ENCODE data around the gene SCAI. TPM values are rescaled to one million over a fixed set of nuclear protein-coding genes. Genes with fewer than 3 reads are reported as not detected.

The SCAI gene
- total RNA-seq, 4 donors from 2014 or later, result 10.4 to 13.4 (median 12.5) TPM

GRCh38 chr9:124914753-124915405 is 228.4 kb downstream of the SCAI start:
- H3K9me3 ChIP-seq, result no peaks in the 10 kb centered on the region
- H3K27me3 ChIP-seq, result no peaks in the 10 kb centered on the region
- H3K27ac ChIP-seq, result no peak overlapping the region
- H3K36me3 ChIP-seq, result peaks cover 20 to 24% of the 10 kb centered on the region in 2 donors
- TF ChIP-seq CTCF (IDR thresholded peaks at IDR 0.05) (no peak), POLR2A (IDR thresholded peaks at IDR 0.05) (no peak)
- intact Hi-C loops (cut with DNase I), result no loop called here
- DNase-seq, result no peak
- no peaks in the 10 kb centered on the region for H3K4me1 ChIP-seq
- 94 to 97% methylated on average over 5 of the region's 5 CpGs for WGBS, 2 donors
- no peak overlapping the region for H3K4me3 ChIP-seq (replicated peaks in 1 of 3)

DNA sequence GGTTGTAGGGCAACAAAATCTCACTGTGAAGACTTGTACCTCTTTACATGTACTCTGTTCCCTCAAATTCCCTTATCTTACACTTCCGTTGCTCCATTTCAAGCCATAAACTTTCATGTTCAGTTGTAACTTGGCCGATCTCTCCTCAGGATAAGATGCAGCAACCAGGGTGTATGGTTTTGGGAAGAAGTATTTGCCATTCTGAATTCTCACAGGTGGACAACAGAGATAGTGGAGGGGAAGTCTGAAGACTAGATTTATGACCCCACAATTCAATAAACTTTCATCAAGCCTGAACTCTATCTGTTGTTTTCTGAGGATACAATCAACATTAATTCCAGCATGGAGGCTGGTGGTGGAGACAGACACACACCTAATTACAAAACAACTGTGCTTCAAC is 229.9 kb downstream of the SCAI start:
- H3K27me3 ChIP-seq, result no peaks in the 10 kb centered on the region
- TF ChIP-seq CTCF (IDR thresholded peaks at IDR 0.05), result no peak
- TF ChIP-seq POLR2A (IDR thresholded peaks at IDR 0.05), result no peak
- no peaks in the 10 kb centered on the region for H3K4me1 ChIP-seq
- WGBS, 2 donors, result 96 to 100% methylated on average over 2 of the region's 2 CpGs
- H3K9me3 ChIP-seq, result no peaks in the 10 kb centered on the region
- intact Hi-C loops (cut with DNase I), result no loop called here
- DNase-seq, result no peak
- no peak overlapping the region for H3K4me3 ChIP-seq (replicated peaks in 1 of 3)
- no peak overlapping the region for H3K27ac ChIP-seq
- peaks cover 11 to 17% of the 10 kb centered on the region in 2 donors for H3K36me3 ChIP-seq

DNA sequence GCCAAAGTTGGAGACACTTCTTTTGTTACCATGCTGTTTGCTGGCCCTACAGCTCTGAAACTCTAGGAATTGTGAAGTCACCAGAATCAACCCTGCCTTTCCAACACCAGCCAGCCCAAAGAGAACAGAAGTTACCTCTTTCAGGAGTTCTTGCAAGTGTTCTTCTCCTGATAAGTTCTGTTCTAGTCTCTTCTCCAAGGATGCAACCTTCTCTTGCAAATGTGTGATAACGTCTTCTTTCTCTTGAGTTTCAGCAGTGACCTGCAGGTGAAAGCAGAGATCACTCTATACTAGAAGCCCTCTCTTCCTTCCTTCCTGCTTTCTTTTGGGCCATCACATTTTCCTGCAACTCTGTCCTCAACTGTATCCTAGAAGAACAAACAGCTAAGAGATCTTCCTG is 231.6 kb downstream of the SCAI start:
- TF ChIP-seq CTCF (IDR thresholded peaks at IDR 0.05) (no peak), POLR2A (IDR thresholded peaks at IDR 0.05) (no peak)
- Histone ChIP-seq H3K27ac (no peak overlapping the region), H3K27me3 (no peaks in the 10 kb centered on the region), H3K36me3 (peaks cover 11 to 30% of the 10 kb centered on the region in 2 donors), H3K4me3 (replicated peaks in 1 of 3) (no peak overlapping the region), H3K9me3 (no peaks in the 10 kb centered on the region), H3K4me1 (no peaks in the 10 kb centered on the region)
- no peak for DNase-seq
- WGBS, 2 donors, result 87 to 88% methylated on average over 1 of the region's 1 CpG
- intact Hi-C loops (cut with DNase I), result no loop called here

DNA sequence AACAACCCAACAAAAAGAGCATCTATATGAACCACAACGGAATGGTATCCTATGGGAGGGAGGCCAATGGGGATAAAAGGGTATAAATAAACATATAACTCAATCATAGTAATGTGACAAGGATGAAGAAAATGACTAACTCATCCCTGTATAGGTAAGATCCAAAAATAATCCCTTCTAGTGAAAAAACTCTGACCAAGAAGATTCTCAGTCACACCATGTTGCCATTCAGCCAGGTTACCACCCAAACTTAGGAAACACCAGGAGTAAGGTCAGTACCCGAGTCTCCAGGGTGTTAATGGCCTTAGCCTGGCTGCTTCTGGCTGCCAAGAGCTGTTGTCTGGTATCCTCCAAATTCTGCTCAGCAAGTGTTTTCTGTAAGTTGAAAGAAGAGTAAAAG is 235.2 kb downstream of the SCAI start:
- Histone ChIP-seq H3K4me3 (replicated peaks in 1 of 3) (no peak overlapping the region), H3K36me3 (peaks cover 11 to 41% of the 10 kb centered on the region in 2 donors), H3K9me3 (no peaks in the 10 kb centered on the region), H3K27me3 (no peaks in the 10 kb centered on the region), H3K27ac (no peak overlapping the region), H3K4me1 (no peaks in the 10 kb centered on the region)
- intact Hi-C loops (cut with DNase I), result no loop called here
- DNase-seq, result no peak
- 86 to 89% methylated on average over 2 of the region's 2 CpGs for WGBS, 2 donors
- no peak for TF ChIP-seq CTCF (IDR thresholded peaks at IDR 0.05)
- TF ChIP-seq POLR2A (IDR thresholded peaks at IDR 0.05), result no peak

GRCh38 chr9:124906966-124907365 is 236.4 kb downstream of the SCAI start:
- Histone ChIP-seq H3K27ac (no peak overlapping the region), H3K9me3 (no peaks in the 10 kb centered on the region), H3K4me1 (no peaks in the 10 kb centered on the region), H3K27me3 (no peaks in the 10 kb centered on the region), H3K4me3 (replicated peaks in 1 of 3) (no peak overlapping the region), H3K36me3 (peaks cover 8 to 38% of the 10 kb centered on the region in 2 donors)
- WGBS, 2 donors, result 88 to 89% methylated on average over 1 of the region's 1 CpG
- intact Hi-C loops (cut with DNase I), result no loop called here
- no peak for DNase-seq
- TF ChIP-seq CTCF (IDR thresholded peaks at IDR 0.05) (no peak), POLR2A (IDR thresholded peaks at IDR 0.05) (no peak)

All from thyroid gland (tissue), 4 donors.